ENCODE measurements around the gene TMEM184A. TPM values are rescaled to one million over a fixed set of nuclear protein-coding genes. Genes with fewer than 3 reads are reported as not detected.

Gene TMEM184A
- total RNA-seq, 1 donor from 2014 or later, result 0.36 TPM

DNA sequence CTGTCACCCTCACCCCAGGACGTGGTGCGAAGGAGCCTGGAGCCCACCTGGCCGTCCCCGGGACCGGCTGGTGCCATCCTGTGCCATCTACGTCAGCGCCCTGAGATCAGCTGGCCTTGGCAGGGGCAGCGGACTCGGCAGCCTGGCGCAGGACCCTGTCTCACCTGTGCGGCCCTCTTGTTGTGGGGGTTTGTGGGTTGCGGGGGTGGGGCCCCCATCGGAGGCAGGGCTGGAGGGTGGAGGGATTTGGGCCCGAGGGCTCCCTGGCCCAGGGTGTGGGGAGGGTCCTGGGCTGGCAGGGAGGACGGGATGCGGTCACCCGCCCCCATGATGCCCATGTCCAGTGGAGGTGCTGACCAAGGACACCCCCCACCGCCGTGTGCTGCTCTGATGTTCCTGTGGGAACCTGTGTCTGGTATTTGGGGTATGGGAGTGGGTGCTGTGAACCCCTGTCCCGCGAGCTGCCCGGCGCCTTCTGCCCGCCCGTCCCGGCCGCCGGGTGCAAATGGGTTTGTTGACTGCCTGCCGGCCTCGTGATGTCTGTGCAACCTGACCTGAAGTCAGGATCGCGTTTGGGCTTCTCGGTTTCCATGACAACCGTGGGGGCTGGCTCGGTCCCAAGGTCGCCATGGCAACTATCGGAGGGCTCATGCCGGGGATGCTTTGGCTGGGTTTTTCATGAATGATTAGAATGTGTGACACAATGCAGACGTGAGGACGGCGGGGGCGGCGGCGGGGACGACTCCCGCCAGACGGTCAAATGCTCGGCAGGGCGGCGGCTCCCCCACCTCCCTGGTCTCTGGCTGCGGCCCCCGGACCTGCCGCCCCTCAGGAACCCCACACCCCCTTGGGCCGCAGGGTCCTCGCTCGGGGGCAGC is 18.2 kb downstream of the TMEM184A start:
- H3K27me3 ChIP-seq (ENCODE audit: low read depth), result no peaks in the 10 kb centered on the region
- no peaks in the 10 kb centered on the region for H3K9me3 ChIP-seq (replicated peaks)
- H3K27ac ChIP-seq (replicated peaks), result peak overlapping the region; percentile 99
- TF ChIP-seq, protein P1, sequence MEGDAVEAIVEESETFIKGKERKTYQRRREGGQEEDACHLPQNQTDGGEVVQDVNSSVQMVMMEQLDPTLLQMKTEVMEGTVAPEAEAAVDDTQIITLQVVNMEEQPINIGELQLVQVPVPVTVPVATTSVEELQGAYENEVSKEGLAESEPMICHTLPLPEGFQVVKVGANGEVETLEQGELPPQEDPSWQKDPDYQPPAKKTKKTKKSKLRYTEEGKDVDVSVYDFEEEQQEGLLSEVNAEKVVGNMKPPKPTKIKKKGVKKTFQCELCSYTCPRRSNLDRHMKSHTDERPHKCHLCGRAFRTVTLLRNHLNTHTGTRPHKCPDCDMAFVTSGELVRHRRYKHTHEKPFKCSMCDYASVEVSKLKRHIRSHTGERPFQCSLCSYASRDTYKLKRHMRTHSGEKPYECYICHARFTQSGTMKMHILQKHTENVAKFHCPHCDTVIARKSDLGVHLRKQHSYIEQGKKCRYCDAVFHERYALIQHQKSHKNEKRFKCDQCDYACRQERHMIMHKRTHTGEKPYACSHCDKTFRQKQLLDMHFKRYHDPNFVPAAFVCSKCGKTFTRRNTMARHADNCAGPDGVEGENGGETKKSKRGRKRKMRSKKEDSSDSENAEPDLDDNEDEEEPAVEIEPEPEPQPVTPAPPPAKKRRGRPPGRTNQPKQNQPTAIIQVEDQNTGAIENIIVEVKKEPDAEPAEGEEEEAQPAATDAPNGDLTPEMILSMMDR (IDR thresholded peaks at IDR 0.05; ENCODE audit: borderline replicate concordance), result no peak
- peaks cover 74% of the 10 kb centered on the region for H3K4me1 ChIP-seq
- peak overlapping the region; percentile 72 for H3K4me3 ChIP-seq
- DNase-seq, result peak; percentile 93
- H3K36me3 ChIP-seq, result peaks cover 38% of the 10 kb centered on the region
- intact Hi-C loops (cut with micrococcal nuclease), result no loop called here

DNA sequence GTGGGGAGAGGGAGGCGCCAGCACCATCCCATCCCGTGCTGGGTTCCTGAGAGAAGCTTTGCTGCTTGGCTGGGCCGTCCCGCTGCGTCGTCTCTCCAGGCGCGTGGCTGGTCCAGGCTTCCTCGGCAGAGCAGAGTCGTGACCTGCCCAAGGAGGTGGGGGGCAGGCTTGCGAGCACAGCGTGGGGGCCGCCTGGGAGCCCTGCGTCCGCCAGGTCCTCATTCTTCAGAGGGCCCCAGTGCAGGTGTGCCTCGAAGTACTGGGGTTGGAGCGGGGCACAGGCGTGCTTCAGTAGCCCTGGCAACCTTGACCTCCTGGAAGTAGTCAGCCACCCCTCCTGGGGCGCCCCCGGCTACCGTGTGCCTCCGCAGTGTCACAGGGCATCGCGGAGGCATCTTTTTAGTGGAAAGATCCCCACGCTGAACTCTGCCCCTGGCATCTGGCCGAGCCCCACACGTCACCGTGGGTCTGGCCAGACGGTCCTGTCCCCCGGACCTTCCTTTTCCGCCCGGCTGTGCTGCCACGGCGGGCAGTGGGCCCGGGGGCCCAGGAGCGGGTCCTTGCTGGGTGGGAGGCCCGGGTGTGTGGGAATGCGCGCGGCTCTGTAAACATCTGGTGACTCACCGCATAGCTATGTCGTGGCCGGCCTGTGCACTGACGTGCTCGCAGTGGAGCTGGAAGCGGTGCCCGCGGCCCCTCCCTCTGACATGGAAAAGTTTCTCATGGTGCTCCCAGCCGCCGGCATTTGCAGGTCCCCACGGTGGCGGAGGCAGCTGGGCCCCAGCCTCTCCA is 19.1 kb downstream of the TMEM184A start:
- Histone ChIP-seq H3K36me3 (peaks cover 29% of the 10 kb centered on the region), H3K27ac (replicated peaks) (peak overlapping the region; percentile 99), H3K27me3 (ENCODE audit: low read depth) (no peaks in the 10 kb centered on the region), H3K4me1 (peaks cover 76% of the 10 kb centered on the region), H3K9me3 (replicated peaks) (no peaks in the 10 kb centered on the region), H3K4me3 (peak overlapping the region; percentile 72)
- peak; percentile 96 for DNase-seq
- intact Hi-C loops (cut with micrococcal nuclease), result no loop called here
- TF ChIP-seq, protein P1 (IDR thresholded peaks at IDR 0.05; ENCODE audit: borderline replicate concordance), result no peak

DNA sequence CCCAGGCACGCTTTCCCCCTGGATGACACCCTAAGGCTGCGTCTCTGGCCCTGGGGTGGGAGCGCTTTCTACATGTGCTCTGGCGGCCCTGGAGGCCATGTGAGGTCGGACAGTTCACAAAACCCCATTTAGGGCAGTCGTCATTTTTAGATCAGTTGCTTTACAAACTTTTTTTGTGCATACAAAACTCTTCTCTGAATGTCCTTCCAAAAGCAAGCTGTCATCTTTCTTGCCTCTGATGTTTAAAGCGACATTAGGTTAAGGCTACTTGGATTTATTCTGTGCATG is 19.6 kb downstream of the TMEM184A start:
- Histone ChIP-seq H3K4me1 (peaks cover 81% of the 10 kb centered on the region), H3K27me3 (ENCODE audit: low read depth) (no peaks in the 10 kb centered on the region), H3K4me3 (peak overlapping the region; percentile 72), H3K27ac (replicated peaks) (peak overlapping the region; percentile 99), H3K9me3 (replicated peaks) (no peaks in the 10 kb centered on the region), H3K36me3 (peaks cover 24% of the 10 kb centered on the region)
- intact Hi-C loops (cut with micrococcal nuclease), result no loop called here
- DNase-seq, result no peak
- TF ChIP-seq, protein P1 (IDR thresholded peaks at IDR 0.05; ENCODE audit: borderline replicate concordance), result no peak

DNA sequence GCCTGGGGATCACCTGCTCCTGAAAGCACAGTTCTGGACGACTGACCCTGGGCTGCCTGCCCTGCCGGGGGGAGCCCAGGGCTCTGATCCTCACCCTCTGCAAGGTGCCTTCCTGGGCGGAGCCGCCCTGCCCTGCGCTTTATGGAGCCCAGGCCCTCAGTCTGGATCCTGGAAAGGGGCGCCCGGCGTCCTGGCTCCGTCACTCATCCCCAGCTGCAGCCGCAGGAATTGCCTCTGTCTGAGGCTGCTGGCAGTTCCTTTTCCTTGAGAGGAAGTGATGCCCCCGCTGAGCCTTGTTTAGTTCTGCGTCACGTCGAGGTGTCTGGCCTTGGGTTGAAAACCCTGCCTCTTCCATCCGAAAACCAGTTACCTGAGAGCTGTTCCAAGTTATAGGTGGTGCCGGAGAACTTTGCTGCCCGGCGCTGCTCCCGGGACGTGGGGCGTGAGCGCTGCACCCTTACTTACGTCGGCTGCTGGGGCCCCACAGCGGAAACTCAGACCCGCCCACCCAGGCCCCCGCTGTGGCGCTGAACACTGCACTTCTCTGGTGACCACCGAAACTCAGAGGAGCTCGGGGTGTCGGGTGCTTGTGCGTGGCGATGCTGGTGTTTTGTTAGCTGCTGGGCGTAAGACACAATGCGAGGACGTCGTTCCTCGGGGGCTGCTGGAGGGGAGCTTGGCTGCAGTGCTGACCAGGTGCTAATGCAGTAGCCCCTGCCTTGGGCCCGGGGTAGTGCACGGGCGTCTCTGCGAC is 20.1 kb downstream of the TMEM184A start:
- Histone ChIP-seq H3K27me3 (ENCODE audit: low read depth) (no peaks in the 10 kb centered on the region), H3K4me3 (peak overlapping the region; percentile 72), H3K9me3 (replicated peaks) (no peaks in the 10 kb centered on the region), H3K4me1 (peaks cover 84% of the 10 kb centered on the region), H3K27ac (replicated peaks) (peak overlapping the region; percentile 99), H3K36me3 (peaks cover 19% of the 10 kb centered on the region)
- TF ChIP-seq, protein P1 (IDR thresholded peaks at IDR 0.05; ENCODE audit: borderline replicate concordance), result no peak
- no peak for DNase-seq
- intact Hi-C loops (cut with micrococcal nuclease), result no loop called here

DNA sequence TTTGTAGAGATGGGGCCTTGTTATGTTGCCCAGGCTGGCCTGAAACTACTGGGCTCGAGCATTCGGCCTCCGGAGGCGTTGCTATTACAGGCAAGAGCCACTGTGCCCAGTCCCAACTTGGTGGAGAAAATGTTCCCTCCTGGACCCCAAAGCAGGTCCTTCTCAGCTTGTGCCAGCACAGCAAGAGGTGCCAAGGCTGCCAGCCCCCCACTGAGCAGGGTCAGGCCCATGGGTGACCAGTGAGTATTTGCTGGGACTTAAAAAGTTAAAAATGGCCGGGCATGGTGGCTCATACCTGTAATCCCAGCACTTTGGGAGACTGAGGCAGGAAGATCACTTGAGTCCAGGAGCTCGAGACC is 20.9 kb downstream of the TMEM184A start:
- Histone ChIP-seq H3K4me1 (peaks cover 87% of the 10 kb centered on the region), H3K27ac (replicated peaks) (peak overlapping the region; percentile 99), H3K9me3 (replicated peaks) (no peaks in the 10 kb centered on the region), H3K4me3 (no peak overlapping the region), H3K36me3 (peaks cover 11% of the 10 kb centered on the region), H3K27me3 (ENCODE audit: low read depth) (no peaks in the 10 kb centered on the region)
- DNase-seq, result no peak
- intact Hi-C loops (cut with micrococcal nuclease), result no loop called here
- TF ChIP-seq, protein P1 (IDR thresholded peaks at IDR 0.05; ENCODE audit: borderline replicate concordance), result no peak
